SIG-M5 treated with dmso at 0.1 percent for 504 hours (cell line): ENCODE data around the gene RAMAC.
"Not testable (repeated sequence)": the region's sequence is repeated elsewhere in the genome, so short reads cannot be mapped to it uniquely, and the experiment has no call there.

ENCODE experiments used
- DNase-seq: peaks from one replicate; lab custom pipeline; 2025; ENCODE audit not compliant: unreplicated experiment; lab: John Stamatoyannopoulos, UW

RAMAC gene

GRCh38 chr15:82985688-82986441, at the start of gene RAMAC:
TSS of gene RAMAC (plus strand) at chr15:82986210. CDS start at chr15:82989019, 2,809 bp downstream.
- DNase-seq, result peak; percentile 96

GRCh38 chr15:82936966-82937711, 48.9 kb upstream of the RAMAC start:
- no peak for DNase-seq

GRCh38 chr15:82937712-82938058, 48.3 kb upstream of the RAMAC start:
- no peak for DNase-seq

GRCh38 chr15:82939678-82940077, 46.3 kb upstream of the RAMAC start:
- not testable (repeated sequence) for DNase-seq

- peak; percentile 80 for DNase-seq
Observed at GRCh38 chr15:82942691-82943090, 43.3 kb upstream of the RAMAC start.

GRCh38 chr15:82943176-82943575, 42.8 kb upstream of the RAMAC start:
- DNase-seq, result no peak

GRCh38 chr15:82944056-82944455, 42.0 kb upstream of the RAMAC start:
- DNase-seq, result no peak

GRCh38 chr15:82944821-82945220, 41.2 kb upstream of the RAMAC start:
- no peak for DNase-seq

- no peak for DNase-seq
Observed at GRCh38 chr15:82945326-82945725, 40.7 kb upstream of the RAMAC start.

- DNase-seq, result no peak
Observed at GRCh38 chr15:82946155-82946701, 39.8 kb upstream of the RAMAC start.

- DNase-seq, result no peak
Observed at GRCh38 chr15:82950295-82950694, 35.7 kb upstream of the RAMAC start.

GRCh38 chr15:82950746-82951370, 35.2 kb upstream of the RAMAC start:
- no peak for DNase-seq

GRCh38 chr15:82951472-82952157, 34.4 kb upstream of the RAMAC start:
- peak; percentile 29 for DNase-seq

GRCh38 chr15:82952158-82953081, 33.6 kb upstream of the RAMAC start, which contains the start of gene HOMER2:
TSS of gene HOMER2 (minus strand) at chr15:82952720. CDS start at chr15:82952535, 185 bp downstream.
- DNase-seq, result no peak

- DNase-seq, result no peak
Observed at GRCh38 chr15:82958638-82959037, 27.4 kb upstream of the RAMAC start.

- no peak for DNase-seq
Observed at GRCh38 chr15:82959423-82959822, 26.6 kb upstream of the RAMAC start.

GRCh38 chr15:82960766-82961165, 25.2 kb upstream of the RAMAC start:
- DNase-seq, result no peak

GRCh38 chr15:82963471-82964341, 22.3 kb upstream of the RAMAC start:
- no peak for DNase-seq

- no peak for DNase-seq
Observed at GRCh38 chr15:82964890-82965289, 21.1 kb upstream of the RAMAC start.
